Lower leg skin (tissue), 4 donors: Measurements from ENCODE around the gene FERD3L. TPM values are rescaled to one million over a fixed set of nuclear protein-coding genes. Genes with fewer than 3 reads are reported as not detected.

Experiments
- DNase-seq, 2 donors: peaks; one replicate each; pipeline ENCODE4 v3.0.0-alpha.2; 2019; ENCODE audit warnings: low spot score in 2 of 2
- H3K4me3 ChIP-seq: fragments of 200-600 bp; sonication (generic); 2 replicates; pipeline ENCODE4 v1.5.1; 2017; ENCODE audit warnings: mild to moderate bottlenecking, low read depth; ENCODE audit not compliant: poor library complexity, severe bottlenecking
- CTCF ChIP-seq, 3 donors: fragments of 450-650 bp; IDR thresholded peaks; one replicate each; pipeline ENCODE4 v1.5.1; 2016; ENCODE audit warnings: antibody characterized with exemption in 3 of 3, mild to moderate bottlenecking in 3 of 3, moderate library complexity in 2 of 3
- POLR2A ChIP-seq, 2 donors: fragments of 450-650 bp; IDR thresholded peaks; one replicate each; pipeline ENCODE4 v1.6.1; 2016 to 2017; ENCODE audit warnings: antibody characterized with exemption in 2 of 2, mild to moderate bottlenecking in 1 of 2, moderate library complexity in 1 of 2
- WGBS, 2 donors: methylation state at CpG; one replicate each; pipeline ENCODE4 v1.1.5; 2018; 5-methylcytosine and 5-hydroxymethylcytosine counted together
- intact Hi-C: fragments of 100-400 bp; cut with DNase I; formaldehyde crosslinking; loops from one replicate; pipeline ENCODE4 v1.15.0; 2023; ENCODE audit warnings: low total_unique reads
- total RNA-seq, 4 donors: library from RNA; depleted of rRNA; stranded (reverse); fragments of >200 nt; gene quantifications; one replicate each; pipeline ENCODE4 v1.1.0, GENCODE V29; 2016

FERD3L gene
- total RNA-seq, 4 donors from 2014 or later, result not detected

- DNase-seq, result no peak
These were observed 31.2 kb downstream of the FERD3L start for GRCh38 chr7:19113855-19114550.

GRCh38 chr7:19113002-19113350 lies 32.2 kb downstream of the FERD3L start:
- no peak overlapping the region for H3K4me3 ChIP-seq
- no peak for TF ChIP-seq POLR2A (IDR thresholded peaks at IDR 0.05)
- TF ChIP-seq CTCF (IDR thresholded peaks at IDR 0.05), result no peak
- no peak for DNase-seq
- WGBS, 2 donors, result 14 to 20% methylated on average over 4 of the region's 4 CpGs
- intact Hi-C loops, result no loop called here

More at GRCh38 chr7:19113855-19114550, 31.2 kb downstream of the FERD3L start:
- intact Hi-C loops, result no loop called here
- 19 to 27% methylated on average over 3 of the region's 3 CpGs for WGBS, 2 donors
- no peak for TF ChIP-seq POLR2A (IDR thresholded peaks at IDR 0.05)
- TF ChIP-seq CTCF (IDR thresholded peaks at IDR 0.05), result no peak
- H3K4me3 ChIP-seq, result no peak overlapping the region

GRCh38 chr7:19112274-19113001 lies 32.8 kb downstream of the FERD3L start:
- WGBS, 2 donors, result 10 to 14% methylated on average over 27 to 36 of the region's 42 CpGs
- TF ChIP-seq CTCF (IDR thresholded peaks at IDR 0.05) (no peak), POLR2A (IDR thresholded peaks at IDR 0.05) (no peak)
- peak; percentile 26 to 87 for DNase-seq
- intact Hi-C loops, result no loop called here
- H3K4me3 ChIP-seq, result no peak overlapping the region

GRCh38 chr7:19111474-19112273 lies 33.5 kb downstream of the FERD3L start:
- 18 to 27% methylated on average over 15 of the region's 15 CpGs for WGBS, 2 donors
- intact Hi-C loops, result no loop called here
- H3K4me3 ChIP-seq, result no peak overlapping the region
- no peak for DNase-seq
- TF ChIP-seq POLR2A (IDR thresholded peaks at IDR 0.05), result no peak

- intact Hi-C loops, result no loop called here
- no peak for TF ChIP-seq CTCF (IDR thresholded peaks at IDR 0.05)
- no peak for TF ChIP-seq POLR2A (IDR thresholded peaks at IDR 0.05)
- H3K4me3 ChIP-seq, result no peak overlapping the region
- WGBS, 2 donors, result 7 to 11% methylated on average over 6 of the region's 6 CpGs
- DNase-seq, result no peak
These were observed 34.4 kb downstream of the FERD3L start for GRCh38 chr7:19110776-19111175.
